Measurements from ENCODE around the gene ASS1.

The ASS1 gene

DNA sequence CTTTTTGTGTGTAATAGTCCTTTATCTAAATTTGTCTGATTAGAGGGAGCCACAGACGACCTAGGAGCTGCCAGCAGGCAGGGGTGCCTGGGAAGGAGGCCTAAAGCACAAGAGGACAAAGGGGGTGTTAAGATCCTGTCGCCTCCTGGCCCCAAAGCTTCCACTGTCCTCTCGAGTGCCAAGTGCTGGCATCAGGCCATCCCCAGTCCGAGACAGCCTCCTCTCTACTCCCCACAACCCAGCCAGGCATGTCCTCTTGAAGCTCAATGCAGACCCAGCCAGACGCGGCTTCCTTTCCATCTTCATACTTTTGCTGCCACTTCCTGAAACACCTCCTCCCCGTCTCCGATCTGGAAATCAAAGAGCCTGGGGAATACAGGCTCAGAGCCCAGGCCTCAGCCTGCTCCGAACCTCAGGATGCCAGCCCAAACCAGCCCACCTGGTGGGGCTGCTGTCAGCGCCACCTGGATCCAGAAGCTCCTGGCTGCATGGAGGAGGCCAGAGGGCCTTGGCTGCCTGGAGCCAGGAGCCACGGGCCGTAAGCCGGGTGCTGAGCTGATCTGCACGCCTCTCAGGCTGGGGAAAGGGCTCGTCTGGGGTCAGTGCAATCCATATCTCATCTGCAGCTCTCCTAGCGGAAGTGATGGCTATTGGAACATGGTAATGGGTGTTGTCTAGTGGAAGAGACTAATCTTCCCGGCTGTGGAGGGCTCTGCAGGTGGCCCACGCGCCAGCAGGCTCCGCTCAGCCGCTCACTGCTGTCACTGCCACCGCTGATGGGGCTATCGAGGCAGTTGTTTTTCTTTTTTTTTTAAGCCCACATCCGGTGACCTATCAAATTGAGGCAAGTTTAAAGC lies 74.4 kb downstream of the ASS1 start:
- H3K27ac ChIP-seq, result no peak overlapping the region
- no peak overlapping the region for H3K4me3 ChIP-seq

DNA sequence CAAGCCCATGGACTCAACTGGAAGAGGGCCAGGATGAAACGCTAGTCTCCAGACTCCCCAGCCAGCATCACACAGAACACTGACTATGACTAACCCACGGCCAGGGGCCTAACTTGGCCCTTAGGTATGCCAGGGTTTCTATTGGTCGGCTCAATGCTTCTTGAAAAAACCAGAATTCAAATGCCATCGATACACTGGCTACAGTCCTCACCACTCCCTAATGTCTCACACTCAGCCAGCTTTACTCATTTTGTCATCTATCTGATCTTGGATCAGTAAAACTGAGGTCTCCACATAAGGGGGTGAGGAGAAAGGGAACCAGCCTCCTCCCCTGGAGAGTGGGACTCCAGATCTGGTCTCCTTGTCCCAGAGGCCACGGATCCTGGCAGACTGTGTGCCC lies 75.2 kb downstream of the ASS1 start:
- H3K27ac ChIP-seq, result no peak overlapping the region

DNA sequence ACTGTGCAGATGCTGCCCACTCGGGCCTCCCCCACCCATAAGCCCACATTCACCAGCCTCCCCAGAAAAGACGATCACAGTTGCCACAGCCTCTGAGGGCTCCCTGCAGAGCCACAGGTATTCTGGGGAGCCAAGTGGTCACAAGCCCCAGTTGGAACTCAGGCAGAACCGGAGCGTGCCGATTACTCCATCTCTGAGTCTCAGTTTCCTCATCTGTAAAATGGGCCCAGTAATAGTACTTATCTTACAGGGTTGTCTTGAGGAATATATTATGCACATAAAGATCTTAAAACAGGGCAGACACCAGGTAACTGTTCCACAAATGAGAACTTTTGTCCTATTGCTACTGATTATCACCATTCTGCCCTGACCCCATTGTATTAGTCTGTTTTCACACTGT lies 77.0 kb downstream of the ASS1 start:
- Histone ChIP-seq H3K4me3 (no peak overlapping the region), H3K27ac (no peak overlapping the region)

More for the DNA sequence above, 75.2 kb downstream of the ASS1 start:
- no peak overlapping the region for H3K4me3 ChIP-seq

DNA sequence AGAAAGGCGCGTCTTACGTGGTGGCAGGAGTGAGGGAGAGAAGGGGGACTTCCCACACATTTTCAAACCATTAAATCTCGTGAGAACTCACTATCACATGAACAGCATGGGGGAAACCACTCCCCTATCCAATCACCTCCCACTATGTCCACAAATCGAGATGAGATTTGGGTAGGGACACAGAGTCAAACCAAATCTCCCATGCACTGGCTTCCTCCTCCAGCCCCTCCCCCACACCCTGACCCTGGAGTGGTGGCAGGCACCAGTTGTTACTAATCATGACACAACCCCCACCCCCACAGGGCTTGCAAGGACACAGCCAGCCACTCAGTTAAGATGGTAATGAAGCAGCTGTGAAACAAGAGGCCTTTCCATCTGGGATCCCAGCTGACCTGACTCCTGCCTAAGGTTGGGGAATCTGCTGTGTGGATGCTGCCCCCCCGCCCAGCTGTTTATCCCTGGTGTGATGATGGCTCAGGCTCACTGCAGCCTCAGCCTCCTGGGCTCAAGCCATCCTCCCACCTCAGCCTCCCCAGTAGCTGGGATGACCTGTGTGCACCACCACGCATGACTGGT lies 77.6 kb downstream of the ASS1 start:
- Histone ChIP-seq H3K4me3 (no peak overlapping the region), H3K27ac (no peak overlapping the region)

DNA sequence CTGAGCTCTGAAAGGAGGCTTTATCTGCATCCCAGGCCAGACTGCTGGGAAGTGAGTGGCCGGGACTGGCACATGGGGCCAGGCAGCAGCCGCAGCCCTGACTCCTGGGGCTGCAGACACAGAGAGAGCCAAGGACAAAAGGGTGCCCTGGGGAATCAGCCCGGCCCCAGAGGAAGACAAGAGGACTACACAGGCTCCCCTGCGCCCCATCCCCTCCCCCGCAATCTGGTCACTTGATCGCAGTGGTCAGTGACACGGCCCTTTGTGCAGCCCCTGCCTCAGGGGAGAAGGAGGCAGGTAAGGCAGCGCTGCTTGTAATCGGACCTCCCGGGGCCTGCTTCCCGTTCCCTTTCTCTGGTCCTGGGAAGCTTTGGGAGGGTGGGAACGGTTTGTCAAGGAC lies 79.2 kb downstream of the ASS1 start:
- Histone ChIP-seq H3K27ac (no peak overlapping the region), H3K4me3 (no peak overlapping the region)

DNA sequence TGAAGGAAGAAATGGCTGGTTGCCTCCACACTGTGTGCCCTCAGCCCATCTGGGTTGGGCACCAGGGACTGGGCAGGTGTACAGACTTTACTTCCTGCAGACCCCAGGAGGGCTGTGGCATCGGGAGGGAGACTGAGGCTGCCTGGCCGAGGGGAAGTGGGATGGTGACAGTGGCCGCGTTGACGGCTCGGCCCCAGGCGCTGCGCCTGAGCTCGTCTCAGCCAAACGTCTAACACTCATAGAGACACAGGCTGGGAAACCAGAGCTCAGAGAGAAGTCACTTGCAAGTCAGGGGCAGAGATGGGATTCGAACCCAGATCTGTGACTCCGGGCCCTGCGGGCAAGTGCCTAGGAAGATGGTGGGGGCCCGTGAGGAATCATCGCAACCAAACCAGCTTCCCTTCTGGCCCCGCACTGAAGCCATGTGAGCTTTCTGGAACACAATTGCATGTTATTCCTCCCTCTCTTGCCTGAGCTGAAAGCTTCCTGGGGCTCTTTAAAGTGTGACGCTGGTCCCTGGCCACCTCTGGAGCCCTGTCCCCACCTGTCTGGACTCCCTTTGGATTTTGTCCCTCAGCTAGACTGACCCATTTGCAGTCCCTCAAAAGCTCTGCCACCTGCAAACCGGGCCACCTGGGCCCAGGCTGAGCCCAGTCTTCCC lies 81.6 kb downstream of the ASS1 start:
- no peak overlapping the region for H3K27ac ChIP-seq
- H3K4me3 ChIP-seq, result no peak overlapping the region

DNA sequence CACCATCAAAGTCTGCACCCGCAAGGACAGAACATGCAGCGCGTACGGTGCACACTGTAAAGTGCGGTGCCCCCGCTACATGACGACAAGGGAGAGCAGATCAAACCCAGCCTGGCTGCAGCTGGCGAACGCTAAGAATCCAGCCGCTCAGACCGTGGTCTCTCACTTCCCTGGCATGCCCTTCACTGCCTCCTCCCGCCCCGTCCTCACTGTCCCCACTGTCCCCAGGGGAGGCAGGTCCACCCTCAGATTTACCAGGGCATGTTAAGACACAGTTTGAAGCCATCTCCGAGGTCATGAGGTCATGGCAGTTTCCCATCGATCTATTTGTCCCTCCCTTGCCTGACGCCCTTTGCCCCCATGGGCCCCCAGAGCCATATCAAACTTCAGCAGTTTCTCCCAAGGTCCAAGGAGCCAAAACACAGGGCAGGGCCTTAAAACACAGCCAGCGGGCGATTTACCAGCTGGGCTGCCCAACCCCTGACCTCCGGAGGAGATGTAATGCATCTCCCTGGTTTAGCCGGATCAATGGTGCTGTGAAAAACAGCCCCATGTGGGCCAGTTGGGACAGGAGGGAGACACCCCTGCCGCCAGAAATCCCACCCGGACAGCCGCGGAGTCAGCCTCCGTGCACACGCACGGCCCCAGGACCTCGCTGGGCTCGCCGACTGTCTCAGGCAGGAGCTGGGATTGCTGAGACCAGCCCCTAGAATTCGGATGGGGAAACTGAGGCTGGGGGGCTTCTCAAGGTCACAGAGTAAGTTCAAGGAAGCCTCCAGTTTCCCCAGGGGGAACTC lies 82.3 kb downstream of the ASS1 start:
- H3K4me3 ChIP-seq, result no peak overlapping the region
- no peak overlapping the region for H3K27ac ChIP-seq

DNA sequence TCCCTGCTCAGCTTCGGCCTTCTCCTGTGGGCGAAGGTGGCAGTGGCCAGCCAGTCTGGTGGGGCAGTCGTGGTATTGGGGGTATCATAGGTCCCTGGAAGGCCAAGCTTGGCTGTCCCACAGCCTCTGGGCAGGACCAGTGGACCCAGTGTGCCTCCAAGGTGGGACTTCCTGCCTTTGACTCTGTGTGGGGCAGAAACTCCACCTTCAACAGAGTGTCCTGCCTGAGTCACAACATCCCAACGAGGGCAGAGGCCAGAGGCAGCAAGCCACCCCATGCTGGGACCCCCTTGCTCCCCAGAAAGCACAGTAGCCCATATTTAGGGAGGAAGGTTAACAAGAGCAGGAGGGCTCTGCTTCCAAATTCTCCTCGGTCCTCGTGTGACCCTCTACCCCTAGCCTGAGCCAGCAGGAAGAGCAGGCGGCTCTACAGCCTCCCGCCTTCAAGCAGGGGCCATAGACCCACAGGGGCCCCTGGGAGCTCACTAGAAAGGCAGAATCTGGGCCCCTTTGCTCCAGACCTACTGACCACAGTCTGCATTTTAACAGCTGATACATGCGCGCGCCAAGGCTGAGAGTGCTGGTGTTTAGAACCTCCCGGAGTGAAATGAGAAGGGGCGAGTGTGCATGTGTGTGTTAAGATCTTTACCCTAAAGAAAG lies 83.0 kb downstream of the ASS1 start:
- H3K4me3 ChIP-seq, result no peak overlapping the region
- H3K27ac ChIP-seq, result no peak overlapping the region

DNA sequence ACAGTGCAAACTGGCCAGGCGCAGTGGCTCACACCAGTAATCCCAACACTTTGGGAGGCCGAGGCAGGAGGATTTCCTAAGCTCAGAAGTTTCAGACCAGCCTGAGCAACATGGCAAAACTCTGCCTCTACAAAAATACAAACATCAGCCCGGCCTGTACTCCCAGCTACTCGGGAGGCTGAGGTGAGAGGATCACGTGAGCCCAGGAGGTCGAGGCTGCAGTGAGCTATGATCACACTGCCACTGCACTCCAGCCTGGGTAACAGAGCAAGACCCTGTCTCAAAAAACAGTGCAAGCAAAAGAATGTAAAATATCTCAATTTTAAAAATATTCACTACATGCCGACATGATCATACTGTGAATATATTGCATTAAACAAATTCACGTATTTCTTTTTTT lies 83.9 kb downstream of the ASS1 start:
- no peak overlapping the region for H3K27ac ChIP-seq

DNA sequence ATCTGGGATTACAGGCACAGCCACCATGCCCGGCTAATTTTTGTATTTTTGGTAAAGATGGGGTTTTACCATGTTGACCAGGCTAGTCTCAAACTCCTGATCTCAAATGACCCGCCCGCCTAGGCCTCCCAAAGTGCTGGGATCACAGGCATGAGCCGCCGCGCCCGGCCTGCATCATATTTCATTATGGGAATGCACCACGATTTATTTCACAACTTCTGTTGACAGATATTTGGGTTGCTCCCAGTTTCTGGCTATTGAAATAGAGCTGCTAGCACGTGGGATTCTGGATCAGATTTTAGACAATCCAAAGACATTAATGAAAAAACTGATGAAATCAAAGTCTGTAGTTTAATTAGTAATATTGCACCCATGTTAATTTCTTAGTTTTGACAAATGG lies 86.2 kb downstream of the ASS1 start:
- Histone ChIP-seq H3K4me3 (no peak overlapping the region), H3K27ac (no peak overlapping the region)

More for the DNA sequence above, 83.9 kb downstream of the ASS1 start:
- no peak overlapping the region for H3K4me3 ChIP-seq

DNA sequence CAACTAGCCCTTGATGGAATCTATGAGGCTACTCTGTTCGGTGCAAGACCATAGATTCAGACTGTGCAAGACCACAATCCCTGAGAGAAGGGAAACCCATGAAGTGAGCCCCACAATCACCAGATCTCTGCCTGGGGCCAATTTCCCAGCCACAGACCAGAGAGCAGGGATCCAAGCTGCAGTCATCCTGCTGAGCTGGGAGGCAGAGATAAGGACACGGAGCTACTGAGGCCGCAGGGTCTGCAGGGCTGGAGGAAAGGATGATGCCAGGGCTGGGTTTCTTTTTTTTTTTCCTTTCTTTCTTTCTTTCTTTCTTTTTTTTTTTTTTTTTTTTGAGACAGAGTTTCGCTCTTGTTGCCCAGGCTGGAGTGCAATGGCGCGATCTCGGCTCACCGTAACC lies 86.9 kb downstream of the ASS1 start:
- no peak overlapping the region for H3K4me3 ChIP-seq

DNA sequence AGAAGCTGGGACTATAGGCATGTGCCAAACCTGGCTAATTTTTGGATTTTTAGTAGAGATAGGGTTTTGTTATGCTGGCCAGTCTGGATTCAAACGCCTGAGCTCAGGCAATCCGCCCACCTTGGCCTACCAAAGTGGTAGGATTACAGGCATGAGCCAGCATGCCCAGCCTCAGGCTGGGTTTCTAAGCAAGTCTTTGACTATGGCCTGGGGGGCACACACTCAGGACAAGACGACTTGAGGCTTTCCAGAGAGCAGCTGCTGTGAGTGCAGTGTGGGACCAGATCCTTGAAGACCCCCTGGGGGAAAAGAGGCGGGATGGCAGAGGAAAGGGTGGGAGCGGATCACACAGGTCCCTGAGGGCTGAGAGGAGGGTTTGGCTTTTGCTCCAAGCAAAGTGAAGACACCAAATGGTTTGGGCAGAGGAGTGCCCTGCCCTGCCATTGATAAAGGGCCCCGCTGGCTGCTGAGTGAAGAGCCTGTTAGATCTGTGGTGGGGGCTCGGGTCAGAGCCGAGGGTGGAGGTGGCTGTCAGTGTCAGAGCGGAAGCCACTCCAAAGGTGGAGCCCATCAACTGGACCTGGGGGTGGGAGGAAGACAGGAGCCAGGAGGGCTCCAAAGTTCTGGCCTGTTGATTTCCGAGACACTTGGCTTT lies 87.8 kb downstream of the ASS1 start:
- Histone ChIP-seq H3K27ac (no peak overlapping the region), H3K4me3 (no peak overlapping the region)

More for the DNA sequence above, 86.9 kb downstream of the ASS1 start:
- H3K27ac ChIP-seq, result no peak overlapping the region

DNA sequence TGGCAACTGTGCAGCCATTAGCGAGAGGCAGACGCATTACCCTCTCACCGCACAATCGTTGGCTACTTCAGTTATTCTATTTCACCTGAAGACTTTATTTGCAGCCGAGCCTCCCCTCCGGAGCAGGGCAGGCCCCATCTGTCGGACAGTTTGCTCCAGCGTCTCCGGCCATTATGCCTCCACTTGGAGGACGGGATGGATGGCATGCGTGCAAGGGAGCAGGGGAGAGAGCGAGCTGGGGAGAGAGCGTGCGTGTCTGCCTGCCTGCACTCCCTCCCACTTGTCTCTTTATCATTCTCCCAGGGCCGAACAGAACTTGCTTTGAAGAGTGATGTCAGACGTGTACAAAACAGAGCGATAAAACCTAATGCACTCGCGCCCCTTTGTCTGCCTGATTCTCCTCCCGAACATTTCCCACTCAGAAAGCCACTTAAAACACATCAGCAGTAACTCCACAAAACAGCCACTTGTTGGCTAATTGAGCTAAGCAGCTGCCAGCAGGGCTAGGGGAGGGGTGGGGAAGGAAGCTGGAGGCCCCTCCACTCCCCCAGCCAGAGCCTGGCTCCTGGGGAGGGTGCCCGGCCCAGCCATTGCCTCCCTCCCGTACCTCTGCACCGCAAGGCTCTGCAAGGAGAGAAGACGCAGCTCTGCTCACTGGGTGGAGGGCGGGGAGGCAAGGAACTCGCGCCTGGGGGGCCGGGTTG lies 91.2 kb downstream of the ASS1 start:
- H3K4me3 ChIP-seq, result no peak overlapping the region
- H3K27ac ChIP-seq, result no peak overlapping the region

DNA sequence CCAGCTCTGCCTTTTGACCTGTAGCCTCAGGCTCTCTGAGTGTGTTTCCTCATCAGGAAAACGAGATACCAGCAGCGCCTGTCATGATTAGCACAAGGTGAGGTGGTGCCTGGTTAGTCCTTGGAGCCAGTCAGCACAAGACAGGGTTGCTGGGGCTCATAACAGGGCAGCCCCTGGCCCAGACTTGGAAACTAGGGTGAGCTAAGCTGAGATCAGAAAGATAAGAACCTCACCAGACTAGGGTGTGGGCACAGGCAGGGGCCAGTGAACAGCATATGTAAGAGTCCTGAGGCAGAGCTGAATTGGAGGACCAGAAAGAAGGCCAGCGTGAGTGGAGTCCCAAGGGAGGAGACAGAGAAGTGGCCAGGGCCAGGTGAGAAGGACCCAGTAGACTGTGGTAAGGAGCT lies 91.9 kb downstream of the ASS1 start:
- Histone ChIP-seq H3K27ac (no peak overlapping the region), H3K4me3 (no peak overlapping the region)

DNA sequence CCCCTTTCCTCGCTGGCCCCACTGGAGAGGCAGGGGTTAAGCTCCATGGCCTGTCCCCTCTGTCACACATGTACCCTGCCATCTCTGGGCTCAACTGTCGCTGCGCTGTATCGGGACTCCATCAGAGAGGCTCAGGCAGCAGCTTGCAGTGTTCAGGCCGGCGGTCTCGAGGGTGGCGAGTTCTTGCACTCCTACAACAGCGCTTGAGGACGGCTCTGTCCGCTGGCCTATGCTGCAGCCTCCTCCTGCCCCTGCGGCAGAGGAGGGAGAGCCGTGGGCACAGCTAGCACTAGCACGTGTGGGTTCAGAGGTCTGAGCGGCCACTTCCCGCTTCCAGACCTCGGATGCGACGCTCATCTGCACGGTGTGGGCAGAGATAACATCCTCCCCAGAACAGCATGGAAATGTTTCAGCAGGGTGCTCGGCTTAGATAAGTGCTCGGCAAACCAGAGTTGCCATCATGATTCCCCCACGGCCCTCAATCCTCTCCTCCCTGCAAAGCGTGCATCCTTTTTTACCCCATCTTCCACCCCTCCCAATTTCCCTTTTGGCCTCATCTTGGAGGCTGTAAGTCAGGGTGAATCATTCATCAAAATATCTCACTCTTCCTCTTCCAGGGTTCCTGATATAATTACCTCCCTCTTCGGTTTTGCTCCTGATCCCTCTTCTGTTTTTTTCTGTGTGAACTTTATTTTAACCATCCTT lies 92.7 kb downstream of the ASS1 start:
- Histone ChIP-seq H3K27ac (no peak overlapping the region), H3K4me3 (no peak overlapping the region)

DNA sequence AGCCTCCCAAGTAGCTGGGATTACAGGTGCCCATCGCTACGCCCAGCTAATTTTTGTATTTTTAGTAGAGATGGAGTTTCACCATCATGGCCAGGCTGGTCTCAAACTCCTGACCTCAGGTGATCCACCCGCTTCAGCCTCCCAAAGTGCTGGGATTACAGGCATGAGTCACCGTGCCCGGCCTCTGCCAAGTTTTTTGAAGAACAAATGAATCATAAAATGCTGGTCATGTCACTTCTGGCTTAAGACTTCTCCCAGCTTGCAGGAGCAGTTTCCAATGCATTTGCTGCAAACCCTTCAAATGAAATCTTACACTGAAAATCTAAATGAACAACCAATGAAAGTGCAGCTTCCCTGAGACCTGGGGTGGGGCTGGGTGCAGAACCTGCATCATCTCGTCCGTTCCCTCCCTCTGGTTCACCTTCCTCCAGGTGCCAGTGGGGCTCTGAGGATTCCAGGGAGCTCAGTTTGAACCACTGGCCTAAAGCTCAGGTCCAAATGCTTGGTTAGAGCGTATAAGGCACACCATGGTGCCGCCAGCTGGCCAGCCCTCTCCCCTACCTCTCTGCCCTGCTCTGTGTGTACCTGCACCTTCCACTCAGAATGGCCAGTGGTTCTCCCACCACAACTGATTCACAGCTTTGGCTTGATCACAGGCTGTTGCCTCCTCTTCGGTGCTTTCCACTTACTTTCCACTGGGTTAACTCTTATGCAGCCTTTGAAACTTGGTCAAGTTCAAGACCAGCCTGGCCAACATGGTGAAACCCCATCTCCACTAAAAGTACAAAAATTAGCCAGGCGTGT lies 94.9 kb downstream of the ASS1 start:
- Histone ChIP-seq H3K27ac (peak overlapping the region in 3 of 21 experiments; percentile 19 to 35 (median 21)), H3K4me3 (no peak overlapping the region)

DNA sequence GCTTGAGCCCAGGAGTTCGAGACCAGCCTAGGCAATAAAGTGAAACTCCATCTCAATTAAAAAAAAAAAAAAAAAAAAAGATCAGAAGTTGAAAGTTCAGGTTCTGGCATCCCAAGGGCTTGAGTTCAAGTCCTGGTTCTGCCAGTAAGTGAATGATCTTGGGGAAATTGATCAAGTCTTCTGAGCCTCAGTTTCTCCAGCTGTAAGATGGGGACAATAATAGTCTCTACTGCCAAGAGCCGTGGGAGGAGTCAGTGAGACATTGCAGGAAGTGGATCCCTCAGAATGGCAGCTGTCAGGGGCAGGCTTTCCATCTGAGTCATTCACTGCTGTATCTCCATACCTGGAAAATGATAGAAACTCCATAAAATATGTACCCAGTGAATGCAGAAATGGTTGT lies 96.8 kb downstream of the ASS1 start:
- H3K27ac ChIP-seq, result no peak overlapping the region
- no peak overlapping the region for H3K4me3 ChIP-seq

All from skin epidermis (tissue), 12 donors.